PC-3 (cell line): ENCODE results near the gene KIF25.

Experiments used
- CTCF ChIP-seq: fragments of 300-600 bp; sonication (generic); conservative IDR thresholded peaks from 2 replicates; pipeline ENCODE4 v1.5.1; 2017; ENCODE audit warnings: antibody characterized with exemption, low read depth, mild to moderate bottlenecking, low read length
- EZH2 ChIP-seq: fragments of 300-600 bp; sonication (generic); IDR thresholded peaks from one replicate; pipeline ENCODE4 v1.6.1; 2017; ENCODE audit warnings: antibody characterized with exemption, mild to moderate bottlenecking, low read length; ENCODE audit not compliant: unreplicated experiment

- TF ChIP-seq CTCF (no peak), EZH2 (no peak)
Measured at GRCh38 chr6:167970230-167970629, 27.2 kb upstream of the KIF25 start.
